Endothelial cell of umbilical vein (primary cell): ENCODE data around the gene TEX53. TPM values are rescaled to one million over a fixed set of nuclear protein-coding genes. Genes with fewer than 3 reads are reported as not detected.

Source experiments
- BruUV-seq: library from RNA; stranded (reverse); fragments of 400-500 nt; replicated peaks from 2 replicates; lab custom pipeline; 2021; lab: Mats Ljungman, UMichigan
- CTCF ChIA-PET: fragments of 300-600, 350-600 bp; sonication (Branson Sonifier 250); formaldehyde crosslinking; loops from one replicate; lab custom pipeline; 2021; ENCODE audit warnings: antibody characterized with exemption, inconsistent platforms; lab: Charles Lee
- POLR2A ChIA-PET: fragments of 300-600, 350-600 bp; sonication (Branson Sonifier 250); formaldehyde crosslinking; loops from one replicate; lab custom pipeline; 2021; ENCODE audit warnings: antibody characterized with exemption, inconsistent platforms; lab: Charles Lee
- DNase-seq: peaks from one replicate; pipeline ENCODE4 v3.0.0-alpha.2; 2011; ENCODE audit warnings: low read depth, low spot score
- FAIRE-seq: peaks from 2 replicates; lab custom pipeline; 2011; peaks lifted over from hg19 to GRCh38; lab: Jason Lieb, UNC
- H2AFZ ChIP-seq: 2 replicates; pipeline ENCODE4 v1.6.0; 2012; ENCODE audit warnings: low read depth, low read length, control low read depth, inconsistent platforms
- H3K27ac ChIP-seq: 2 replicates; pipeline ENCODE4 v1.5.1; 2011; ENCODE audit warnings: low read depth, mild to moderate bottlenecking, control low read depth, low read length, moderate library complexity; ENCODE audit not compliant: insufficient read depth
- H3K27me3 ChIP-seq, 2 experiments: 2 replicates each; pipeline versions ENCODE4 v1.6.0 to v1.6.1; 2011; ENCODE audit warnings: low read length in 2 of 2, mixed read lengths in 1 of 2; ENCODE audit not compliant: control insufficient read depth in 2 of 2, insufficient read depth in 2 of 2
- H3K36me3 ChIP-seq, 2 experiments: 2 replicates in 1 of 2; 3 replicates in 1 of 2; pipeline ENCODE4 v1.5.1; 2011; ENCODE audit warnings: low read length in 2 of 2, mild to moderate bottlenecking in 1 of 2, moderate library complexity in 1 of 2; ENCODE audit not compliant: control insufficient read depth in 2 of 2, insufficient read depth in 2 of 2; ENCODE audit errors: extremely low read depth in 1 of 2
- H3K4me1 ChIP-seq: 3 replicates; pipeline ENCODE4 v1.5.1; 2011; ENCODE audit warnings: mild to moderate bottlenecking, low read length; ENCODE audit not compliant: control insufficient read depth, insufficient read depth; ENCODE audit errors: extremely low read depth
- H3K4me2 ChIP-seq: 2 replicates; pipeline ENCODE4 v1.6.1; 2011; ENCODE audit warnings: low read length, control low read depth, mixed read lengths; ENCODE audit not compliant: insufficient read depth
- H3K4me3 ChIP-seq, 3 experiments: fragments of 200-600 bp in 1 of 3; sonication (generic), shearing (Covaris generic) in 1 of 3; replicated peaks in 1 of 3; 2 replicates each; pipeline ENCODE4 v1.5.1; 2011 to 2016; ENCODE audit warnings: control low read depth in 3 of 3, low read length in 3 of 3, mild to moderate bottlenecking in 2 of 3, inconsistent platforms in 1 of 3, low read depth in 1 of 3, moderate library complexity in 1 of 3; ENCODE audit not compliant: insufficient read depth in 1 of 3
- H3K79me2 ChIP-seq: 2 replicates; pipeline ENCODE4 v1.6.0; 2012; ENCODE audit warnings: low read length, inconsistent platforms; ENCODE audit not compliant: control insufficient read depth, insufficient read depth
- H3K9ac ChIP-seq: replicated peaks from 2 replicates; pipeline ENCODE3; 2011; ENCODE audit warnings: low read length, control low read depth; ENCODE audit not compliant: insufficient read depth; ENCODE audit errors: extremely low read depth
- H3K9me1 ChIP-seq: replicated peaks from 3 replicates; pipeline ENCODE4 v1.6.0; 2011; ENCODE audit warnings: mild to moderate bottlenecking, low read length; ENCODE audit not compliant: control insufficient read depth, insufficient read depth; ENCODE audit errors: extremely low read depth
- H3K9me3 ChIP-seq: replicated peaks from 2 replicates; pipeline ENCODE4 v1.5.1; 2012; ENCODE audit warnings: low read length, inconsistent platforms; ENCODE audit not compliant: control insufficient read depth, insufficient read depth
- H4K20me1 ChIP-seq: replicated peaks from 2 replicates; pipeline ENCODE3; 2011; ENCODE audit warnings: mild to moderate bottlenecking, low read length; ENCODE audit not compliant: control insufficient read depth, insufficient read depth; ENCODE audit errors: extremely low read depth
- EZH2 ChIP-seq: IDR thresholded peaks from 2 replicates; pipeline ENCODE4 v1.6.1; 2012; ENCODE audit warnings: borderline replicate concordance, low read depth, mild to moderate bottlenecking, moderate library complexity, low read length, inconsistent platforms; ENCODE audit not compliant: severe bottlenecking
- FOS ChIP-seq: IDR thresholded peaks from 2 replicates; pipeline ENCODE4 v1.6.1; 2011; ENCODE audit warnings: mild to moderate bottlenecking, low read length, moderate library complexity, borderline replicate concordance; ENCODE audit not compliant: insufficient read depth
- GATA2 ChIP-seq: IDR thresholded peaks from 2 replicates; pipeline ENCODE4 v1.7.0; 2011; ENCODE audit warnings: low read depth, mild to moderate bottlenecking, moderate library complexity, mixed read lengths, low read length; ENCODE audit not compliant: insufficient read length, insufficient read depth
- JUN ChIP-seq: IDR thresholded peaks from 2 replicates; pipeline ENCODE4 v1.6.1; 2011; ENCODE audit warnings: borderline replicate concordance, low read depth; ENCODE audit not compliant: insufficient read length, insufficient read depth
- MYC ChIP-seq: IDR thresholded peaks from one replicate; pipeline ENCODE4 v1.6.1; 2011; ENCODE audit warnings: mild to moderate bottlenecking, low read depth, low read length
- POLR2A ChIP-seq: IDR thresholded peaks from 2 replicates; pipeline ENCODE4 v1.6.1; 2012; ENCODE audit warnings: low read depth, mild to moderate bottlenecking, control low read depth, low read length
- POLR2AphosphoS5 ChIP-seq: IDR thresholded peaks from 2 replicates; pipeline ENCODE4 v1.6.1; 2012; ENCODE audit warnings: low read depth, mild to moderate bottlenecking, control low read depth, low read length, moderate library complexity; ENCODE audit not compliant: insufficient read depth
- dilution Hi-C: fragments of 300-500 bp; cut with MboI; formaldehyde crosslinking; loops from one replicate; pipeline ENCODE4 v1.15.0; 2019; ENCODE audit warnings: low sequenced_read_pairs; ENCODE audit not compliant: extremely low pct_ligation_motif_present
- intact Hi-C: fragments of 100-400 bp; cut with micrococcal nuclease; formaldehyde crosslinking; loops from one replicate; pipeline ENCODE4 v1.10.0; 2022
- polyA plus RNA-seq, 4 experiments: library from polyadenylated mRNA; depleted of rRNA in 3 of 4; stranded (reverse) in 3 of 4; unstranded in 1 of 4; fragments of >200 nt; gene quantifications; 2 replicates each; pipeline versions ENCODE4 v1.2.1 to v1.2.3, GENCODE V29; 2011 to 2012; ENCODE audit warnings: missing spikeins in 1 of 4
- total RNA-seq: library from RNA; stranded (reverse); gene quantifications from 2 replicates; pipeline ENCODE4 v1.2.3, GENCODE V29; 2021
- TF ChIP-seq, protein P1 (sequence below): IDR thresholded peaks from 2 replicates; pipeline ENCODE4 v1.6.1; 2011; ENCODE audit not compliant: insufficient read depth, insufficient read length
- TF ChIP-seq, protein P2 (sequence below), 2 donors: IDR thresholded peaks; 1 replicate in 1 of 2; 2 replicates in 1 of 2; pipeline ENCODE4 v1.5.1; 2011; ENCODE audit warnings: low read length in 2 of 2, mild to moderate bottlenecking in 2 of 2, moderate library complexity in 2 of 2, control low read depth in 1 of 2, inconsistent platforms in 1 of 2, low read depth in 1 of 2; ENCODE audit not compliant: insufficient read depth in 1 of 2; ENCODE audit errors: extremely low read depth in 1 of 2

The TEX53 gene
- total and polyA plus RNA-seq, 2 donors (not counting 3 experiments of a cell fraction or from before 2014, with no cell fraction given) = not detected

DNA sequence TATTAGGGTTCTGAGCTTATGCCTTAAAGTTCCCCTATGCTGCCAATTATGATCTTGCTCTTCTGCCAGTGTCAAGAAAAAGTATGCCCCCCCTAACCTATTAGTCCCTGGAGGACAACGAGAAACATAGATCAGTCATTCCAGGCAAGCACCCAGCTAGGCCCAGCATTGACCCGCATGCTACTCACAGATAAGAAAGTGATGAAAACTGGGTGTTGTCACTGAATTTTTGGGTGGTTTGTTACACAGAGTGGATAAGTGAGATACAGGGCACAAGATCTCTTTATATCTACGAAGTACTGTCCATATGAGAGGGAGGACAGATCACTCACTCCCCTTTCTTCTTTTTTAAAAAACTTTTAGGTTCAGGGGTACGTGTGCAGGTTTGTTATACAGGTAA lies 30.8 kb upstream of the TEX53 start:
- Histone ChIP-seq H3K9me1 (no peaks in the 10 kb centered on the region), H3K27me3 (no peaks in the 10 kb centered on the region), H3K4me2 (no peak overlapping the region), H3K9me3 (no peaks in the 10 kb centered on the region), H4K20me1 (no peaks in the 10 kb centered on the region), H3K27ac (no peak overlapping the region), H2AFZ (no peak overlapping the region), H3K9ac (no peak overlapping the region), H3K79me2 (no peaks in the 10 kb centered on the region), H3K4me1 (peaks cover 12% of the 10 kb centered on the region), H3K4me3 (no peak overlapping the region), H3K36me3 (no peaks in the 10 kb centered on the region)
- ChIA-PET CTCF (interaction anchor here (2.2 kb wide), 1 partner anchor 222 kb away, joined by 7 read pairs; no protein-coding TSS in a partner anchor), POLR2A (no interaction called here)
- no TSS peak for BruUV-seq
- FAIRE-seq (no peak), DNase-seq (no peak)
- dilution Hi-C loops (no loop called here), intact Hi-C loops (no loop called here)
- TF ChIP-seq POLR2AphosphoS5 = no peak
- no peak for TF ChIP-seq MYC
- TF ChIP-seq POLR2A = no peak
- TF ChIP-seq, protein P1, sequence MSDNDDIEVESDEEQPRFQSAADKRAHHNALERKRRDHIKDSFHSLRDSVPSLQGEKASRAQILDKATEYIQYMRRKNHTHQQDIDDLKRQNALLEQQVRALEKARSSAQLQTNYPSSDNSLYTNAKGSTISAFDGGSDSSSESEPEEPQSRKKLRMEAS = no peak
- no peak for TF ChIP-seq JUN
- TF ChIP-seq FOS = no peak
- TF ChIP-seq, protein P2, sequence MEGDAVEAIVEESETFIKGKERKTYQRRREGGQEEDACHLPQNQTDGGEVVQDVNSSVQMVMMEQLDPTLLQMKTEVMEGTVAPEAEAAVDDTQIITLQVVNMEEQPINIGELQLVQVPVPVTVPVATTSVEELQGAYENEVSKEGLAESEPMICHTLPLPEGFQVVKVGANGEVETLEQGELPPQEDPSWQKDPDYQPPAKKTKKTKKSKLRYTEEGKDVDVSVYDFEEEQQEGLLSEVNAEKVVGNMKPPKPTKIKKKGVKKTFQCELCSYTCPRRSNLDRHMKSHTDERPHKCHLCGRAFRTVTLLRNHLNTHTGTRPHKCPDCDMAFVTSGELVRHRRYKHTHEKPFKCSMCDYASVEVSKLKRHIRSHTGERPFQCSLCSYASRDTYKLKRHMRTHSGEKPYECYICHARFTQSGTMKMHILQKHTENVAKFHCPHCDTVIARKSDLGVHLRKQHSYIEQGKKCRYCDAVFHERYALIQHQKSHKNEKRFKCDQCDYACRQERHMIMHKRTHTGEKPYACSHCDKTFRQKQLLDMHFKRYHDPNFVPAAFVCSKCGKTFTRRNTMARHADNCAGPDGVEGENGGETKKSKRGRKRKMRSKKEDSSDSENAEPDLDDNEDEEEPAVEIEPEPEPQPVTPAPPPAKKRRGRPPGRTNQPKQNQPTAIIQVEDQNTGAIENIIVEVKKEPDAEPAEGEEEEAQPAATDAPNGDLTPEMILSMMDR (IDR thresholded peaks at IDR 0.05; ENCODE audit: extremely low read depth in 1 of 2, insufficient read depth in 1 of 2, low read depth in 1 of 2, low read length in 2 of 2) = no peak
- no peak for TF ChIP-seq EZH2
- no peak for TF ChIP-seq GATA2
